GM12878 (cell line): ENCODE measurements around the gene HEG1. TPM values are rescaled to one million over a fixed set of nuclear protein-coding genes. Genes with fewer than 3 reads are reported as not detected.

Experiments
- BACH1 ChIP-seq: fragments of 450-650 bp; IDR thresholded peaks from 2 replicates; pipeline ENCODE4 v1.6.1; 2017; ENCODE audit warnings: mild to moderate bottlenecking, borderline replicate concordance
- BCL3 ChIP-seq: IDR thresholded peaks from 2 replicates; pipeline ENCODE4 v1.6.1; 2011; ENCODE audit warnings: borderline replicate concordance, low read depth, mild to moderate bottlenecking, moderate library complexity, low read length; ENCODE audit not compliant: insufficient read depth, poor library complexity, severe bottlenecking
- BHLHE40 ChIP-seq, 2 experiments: fragments of 450-650 bp in 1 of 2; IDR thresholded peaks; 2 replicates each; pipeline ENCODE4 v1.6.1; 2011 to 2017; ENCODE audit warnings: low read depth in 2 of 2, borderline replicate concordance in 1 of 2, improper control_type of control experiment in 1 of 2, low read length in 1 of 2, mild to moderate bottlenecking in 1 of 2
- GABPA ChIP-seq: IDR thresholded peaks from 2 replicates; pipeline ENCODE4 v1.6.1; 2014; ENCODE audit warnings: antibody characterized with exemption, low read depth, mild to moderate bottlenecking, inconsistent platforms
- HDGF ChIP-seq: fragments of 450-650 bp; IDR thresholded peaks from 2 replicates; pipeline ENCODE4 v1.6.1; 2016; ENCODE audit warnings: antibody characterized with exemption
- IRF5 ChIP-seq: fragments of 450-650 bp; IDR thresholded peaks from 2 replicates; pipeline ENCODE4 v1.6.1; 2017; ENCODE audit warnings: borderline replicate concordance
- MXI1 ChIP-seq: fragments of 150-350 bp; IDR thresholded peaks from 2 replicates; pipeline ENCODE4 v1.6.1; 2011; ENCODE audit warnings: low read depth, mild to moderate bottlenecking, inconsistent platforms, low read length, improper control_type of control experiment
- NFYB ChIP-seq: IDR thresholded peaks from 2 replicates; pipeline ENCODE4 v1.6.1; 2011; ENCODE audit warnings: low read depth, mild to moderate bottlenecking, low read length, improper control_type of control experiment, moderate library complexity; ENCODE audit not compliant: insufficient read depth
- PAX8 ChIP-seq: fragments of 450-650 bp; IDR thresholded peaks from 2 replicates; pipeline ENCODE4 v1.6.1; 2017; ENCODE audit warnings: mild to moderate bottlenecking, moderate library complexity
- STAT1 ChIP-seq: fragments of 450-650 bp; conservative IDR thresholded peaks from 2 replicates; pipeline ENCODE4 v1.6.1; 2014; ENCODE audit warnings: antibody characterized with exemption, mild to moderate bottlenecking
- ZNF207 ChIP-seq: fragments of 450-650 bp; IDR thresholded peaks from 2 replicates; pipeline ENCODE4 v1.6.1; 2014; ENCODE audit warnings: antibody characterized with exemption, mild to moderate bottlenecking, borderline replicate concordance
- polyA plus RNA-seq, 11 experiments: library from polyadenylated mRNA; depleted of rRNA in 4 of 11; unstranded in 6 of 11; stranded (reverse) in 5 of 11; fragments of >200 nt; fragmentation: Nextera tagmentation in 4 of 11; fragmentation: Illumina TruSeq in 1 of 11; extraction: Ambion mirVana in 4 of 11; extraction: Trizol in 1 of 11; gene quantifications; 1 replicate in 1 of 11; 2 replicates in 10 of 11; pipeline versions ENCODE4 v1.2.1 to v1.2.3, GENCODE V29; 2011 to 2016; ENCODE audit warnings: inconsistent platforms in 2 of 11, missing spikeins in 2 of 11, low read depth in 1 of 11
- total RNA-seq, 4 experiments: library from RNA; depleted of rRNA in 3 of 4; stranded (reverse); fragments of >200 nt in 3 of 4; fragmentation: Illumina TruSeq in 1 of 4; extraction: Trizol in 1 of 4; gene quantifications; 2 replicates each; pipeline versions ENCODE4 v1.2.1 to v1.2.3, GENCODE V29; 2013 to 2021
- TF ChIP-seq, protein P1 (sequence below): fragments of 450-650 bp; IDR thresholded peaks from 2 replicates; pipeline ENCODE4 v1.6.1; 2016; ENCODE audit warnings: mild to moderate bottlenecking, moderate library complexity, borderline replicate concordance
- TF ChIP-seq, protein P2 (sequence below): fragments of 450-650 bp; formaldehyde crosslinking; IDR thresholded peaks from 2 replicates; pipeline ENCODE4 v1.4.0; 2020; ENCODE audit warnings: mild to moderate bottlenecking, moderate library complexity
- TF ChIP-seq, protein P3 (sequence below): IDR thresholded peaks from 2 replicates; pipeline ENCODE4 v1.6.1; 2011; ENCODE audit warnings: low read depth, low read length, improper control_type of control experiment, borderline replicate concordance

The HEG1 gene
- total and polyA plus RNA-seq, 10 of the 15 experiments (the other 5 are each of a cell fraction or from before 2014, with no cell fraction given) = 2.2 to 32.1 (median 7.6) TPM

- TF ChIP-seq, protein P1, sequence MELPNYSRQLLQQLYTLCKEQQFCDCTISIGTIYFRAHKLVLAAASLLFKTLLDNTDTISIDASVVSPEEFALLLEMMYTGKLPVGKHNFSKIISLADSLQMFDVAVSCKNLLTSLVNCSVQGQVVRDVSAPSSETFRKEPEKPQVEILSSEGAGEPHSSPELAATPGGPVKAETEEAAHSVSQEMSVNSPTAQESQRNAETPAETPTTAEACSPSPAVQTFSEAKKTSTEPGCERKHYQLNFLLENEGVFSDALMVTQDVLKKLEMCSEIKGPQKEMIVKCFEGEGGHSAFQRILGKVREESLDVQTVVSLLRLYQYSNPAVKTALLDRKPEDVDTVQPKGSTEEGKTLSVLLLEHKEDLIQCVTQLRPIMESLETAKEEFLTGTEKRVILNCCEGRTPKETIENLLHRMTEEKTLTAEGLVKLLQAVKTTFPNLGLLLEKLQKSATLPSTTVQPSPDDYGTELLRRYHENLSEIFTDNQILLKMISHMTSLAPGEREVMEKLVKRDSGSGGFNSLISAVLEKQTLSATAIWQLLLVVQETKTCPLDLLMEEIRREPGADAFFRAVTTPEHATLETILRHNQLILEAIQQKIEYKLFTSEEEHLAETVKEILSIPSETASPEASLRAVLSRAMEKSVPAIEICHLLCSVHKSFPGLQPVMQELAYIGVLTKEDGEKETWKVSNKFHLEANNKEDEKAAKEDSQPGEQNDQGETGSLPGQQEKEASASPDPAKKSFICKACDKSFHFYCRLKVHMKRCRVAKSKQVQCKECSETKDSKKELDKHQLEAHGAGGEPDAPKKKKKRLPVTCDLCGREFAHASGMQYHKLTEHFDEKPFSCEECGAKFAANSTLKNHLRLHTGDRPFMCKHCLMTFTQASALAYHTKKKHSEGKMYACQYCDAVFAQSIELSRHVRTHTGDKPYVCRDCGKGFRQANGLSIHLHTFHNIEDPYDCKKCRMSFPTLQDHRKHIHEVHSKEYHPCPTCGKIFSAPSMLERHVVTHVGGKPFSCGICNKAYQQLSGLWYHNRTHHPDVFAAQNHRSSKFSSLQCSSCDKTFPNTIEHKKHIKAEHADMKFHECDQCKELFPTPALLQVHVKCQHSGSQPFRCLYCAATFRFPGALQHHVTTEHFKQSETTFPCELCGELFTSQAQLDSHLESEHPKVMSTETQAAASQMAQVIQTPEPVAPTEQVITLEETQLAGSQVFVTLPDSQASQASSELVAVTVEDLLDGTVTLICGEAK = no peak
- TF ChIP-seq ZNF207 = no peak
- TF ChIP-seq HDGF = no peak
- TF ChIP-seq NFYB = no peak
- peak; percentile 15; the same call in 1 of the 2 replicates for TF ChIP-seq GABPA
- no peak for TF ChIP-seq STAT1
- TF ChIP-seq IRF5 = no peak
- TF ChIP-seq MXI1 = 0 out of 2 replicates have a peak, but pooled peaks have one; percentile 21
- TF ChIP-seq, protein P2, sequence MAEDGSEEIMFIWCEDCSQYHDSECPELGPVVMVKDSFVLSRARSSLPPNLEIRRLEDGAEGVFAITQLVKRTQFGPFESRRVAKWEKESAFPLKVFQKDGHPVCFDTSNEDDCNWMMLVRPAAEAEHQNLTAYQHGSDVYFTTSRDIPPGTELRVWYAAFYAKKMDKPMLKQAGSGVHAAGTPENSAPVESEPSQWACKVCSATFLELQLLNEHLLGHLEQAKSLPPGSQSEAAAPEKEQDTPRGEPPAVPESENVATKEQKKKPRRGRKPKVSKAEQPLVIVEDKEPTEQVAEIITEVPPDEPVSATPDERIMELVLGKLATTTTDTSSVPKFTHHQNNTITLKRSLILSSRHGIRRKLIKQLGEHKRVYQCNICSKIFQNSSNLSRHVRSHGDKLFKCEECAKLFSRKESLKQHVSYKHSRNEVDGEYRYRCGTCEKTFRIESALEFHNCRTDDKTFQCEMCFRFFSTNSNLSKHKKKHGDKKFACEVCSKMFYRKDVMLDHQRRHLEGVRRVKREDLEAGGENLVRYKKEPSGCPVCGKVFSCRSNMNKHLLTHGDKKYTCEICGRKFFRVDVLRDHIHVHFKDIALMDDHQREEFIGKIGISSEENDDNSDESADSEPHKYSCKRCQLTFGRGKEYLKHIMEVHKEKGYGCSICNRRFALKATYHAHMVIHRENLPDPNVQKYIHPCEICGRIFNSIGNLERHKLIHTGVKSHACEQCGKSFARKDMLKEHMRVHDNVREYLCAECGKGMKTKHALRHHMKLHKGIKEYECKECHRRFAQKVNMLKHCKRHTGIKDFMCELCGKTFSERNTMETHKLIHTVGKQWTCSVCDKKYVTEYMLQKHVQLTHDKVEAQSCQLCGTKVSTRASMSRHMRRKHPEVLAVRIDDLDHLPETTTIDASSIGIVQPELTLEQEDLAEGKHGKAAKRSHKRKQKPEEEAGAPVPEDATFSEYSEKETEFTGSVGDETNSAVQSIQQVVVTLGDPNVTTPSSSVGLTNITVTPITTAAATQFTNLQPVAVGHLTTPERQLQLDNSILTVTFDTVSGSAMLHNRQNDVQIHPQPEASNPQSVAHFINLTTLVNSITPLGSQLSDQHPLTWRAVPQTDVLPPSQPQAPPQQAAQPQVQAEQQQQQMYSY (CRISPR knock-in tag) = no peak
- no peak for TF ChIP-seq BACH1
- TF ChIP-seq BCL3 = peak; percentile 34
- peak; percentile 52 to 72; a peak in 3 of 4 replicates for TF ChIP-seq BHLHE40 (IDR thresholded peaks at IDR 0.05; ENCODE audit: borderline replicate concordance in 1 of 2, low read depth in 2 of 2, low read length in 1 of 2)
- TF ChIP-seq, protein P3, sequence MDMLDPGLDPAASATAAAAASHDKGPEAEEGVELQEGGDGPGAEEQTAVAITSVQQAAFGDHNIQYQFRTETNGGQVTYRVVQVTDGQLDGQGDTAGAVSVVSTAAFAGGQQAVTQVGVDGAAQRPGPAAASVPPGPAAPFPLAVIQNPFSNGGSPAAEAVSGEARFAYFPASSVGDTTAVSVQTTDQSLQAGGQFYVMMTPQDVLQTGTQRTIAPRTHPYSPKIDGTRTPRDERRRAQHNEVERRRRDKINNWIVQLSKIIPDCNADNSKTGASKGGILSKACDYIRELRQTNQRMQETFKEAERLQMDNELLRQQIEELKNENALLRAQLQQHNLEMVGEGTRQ = no peak
- TF ChIP-seq PAX8 = no peak
Observed at GRCh38 chr3:125051715-125052581, 3.8 kb downstream of the HEG1 start (continued).
